Activated T-cell treated with anti-CD3 and anti-CD28 coated beads, Interleukin-2, amount 50 U/mL, for 24 hours (primary cell): Measurements from ENCODE around the gene PAPPA2.
"Not testable (repeated sequence)": the region's sequence is repeated elsewhere in the genome, so short reads cannot be mapped to it uniquely, and the experiment has no call there.

Experiments used
- DNase-seq: peaks from one replicate; pipeline ENCODE4 v3.0.0-alpha.2; 2020
- H3K27ac Mint-ChIP-seq: 2 replicates; pipeline ENCODE4 v1.8.0; 2020; ENCODE audit warnings: mild to moderate bottlenecking, mixed read lengths
- H3K27me3 Mint-ChIP-seq: 2 replicates; pipeline ENCODE4 v1.8.0; 2020; ENCODE audit warnings: mixed read lengths
- H3K36me3 Mint-ChIP-seq: 2 replicates; pipeline ENCODE4 v1.8.0; 2020; ENCODE audit warnings: low read depth, mixed read lengths
- H3K4me1 Mint-ChIP-seq: 2 replicates; pipeline ENCODE4 v1.8.0; 2020; ENCODE audit warnings: low read depth, mixed read lengths
- H3K4me3 Mint-ChIP-seq: 2 replicates; pipeline ENCODE4 v1.8.0; 2020; ENCODE audit warnings: mild to moderate bottlenecking, moderate library complexity, mixed read lengths
- H3K9me3 Mint-ChIP-seq: 2 replicates; pipeline ENCODE4 v1.8.0; 2020; ENCODE audit warnings: mixed read lengths

The PAPPA2 gene

GRCh38 chr1:176552217-176552991 lies 89.4 kb downstream of the PAPPA2 start:
- H3K9me3 Mint-ChIP-seq = no peaks in the 10 kb centered on the region
- H3K27ac Mint-ChIP-seq = no peak overlapping the region
- no peak for DNase-seq
- peaks cover 35% of the 10 kb centered on the region for H3K27me3 Mint-ChIP-seq
- no peaks in the 10 kb centered on the region for H3K36me3 Mint-ChIP-seq
- H3K4me3 Mint-ChIP-seq = no peak overlapping the region
- H3K4me1 Mint-ChIP-seq = no peaks in the 10 kb centered on the region

- no peaks in the 10 kb centered on the region for H3K4me1 Mint-ChIP-seq
- H3K27me3 Mint-ChIP-seq = peaks cover 35% of the 10 kb centered on the region
- no peak overlapping the region for H3K27ac Mint-ChIP-seq
These were observed 90.0 kb downstream of the PAPPA2 start for GRCh38 chr1:176552999-176553398.

GRCh38 chr1:176556288-176556687 lies 93.3 kb downstream of the PAPPA2 start:
- Mint-ChIP-seq H3K9me3 (no peaks in the 10 kb centered on the region), H3K36me3 (no peaks in the 10 kb centered on the region), H3K27ac (no peak overlapping the region), H3K4me1 (no peaks in the 10 kb centered on the region), H3K27me3 (peaks cover 31% of the 10 kb centered on the region), H3K4me3 (no peak overlapping the region)
- DNase-seq = no peak

More at GRCh38 chr1:176552999-176553398, 90.0 kb downstream of the PAPPA2 start:
- Mint-ChIP-seq H3K4me3 (no peak overlapping the region), H3K36me3 (no peaks in the 10 kb centered on the region), H3K9me3 (no peaks in the 10 kb centered on the region)
- no peak for DNase-seq

GRCh38 chr1:176557543-176558258 lies 94.7 kb downstream of the PAPPA2 start:
- peaks cover 19% of the 10 kb centered on the region for H3K27me3 Mint-ChIP-seq
- H3K9me3 Mint-ChIP-seq = no peaks in the 10 kb centered on the region
- H3K4me3 Mint-ChIP-seq = no peak overlapping the region
- H3K36me3 Mint-ChIP-seq = no peaks in the 10 kb centered on the region
- no peak for DNase-seq
- H3K4me1 Mint-ChIP-seq = no peaks in the 10 kb centered on the region
- H3K27ac Mint-ChIP-seq = no peak overlapping the region

- no peak overlapping the region for H3K4me3 Mint-ChIP-seq
- DNase-seq = no peak
- no peak overlapping the region for H3K27ac Mint-ChIP-seq
- no peaks in the 10 kb centered on the region for H3K36me3 Mint-ChIP-seq
- peaks cover 13% of the 10 kb centered on the region for H3K27me3 Mint-ChIP-seq
- H3K4me1 Mint-ChIP-seq = no peaks in the 10 kb centered on the region
- H3K9me3 Mint-ChIP-seq = no peaks in the 10 kb centered on the region
These were observed 95.6 kb downstream of the PAPPA2 start for GRCh38 chr1:176558561-176558960.

- peaks cover 8% of the 10 kb centered on the region for H3K27me3 Mint-ChIP-seq
- H3K27ac Mint-ChIP-seq = no peak overlapping the region
- no peaks in the 10 kb centered on the region for H3K4me1 Mint-ChIP-seq
- H3K4me3 Mint-ChIP-seq = no peak overlapping the region
- no peaks in the 10 kb centered on the region for H3K36me3 Mint-ChIP-seq
- no peaks in the 10 kb centered on the region for H3K9me3 Mint-ChIP-seq
- no peak for DNase-seq
These were observed 96.5 kb downstream of the PAPPA2 start for GRCh38 chr1:176559474-176559873.

GRCh38 chr1:176559878-176560277 lies 96.9 kb downstream of the PAPPA2 start:
- Mint-ChIP-seq H3K4me1 (no peaks in the 10 kb centered on the region), H3K36me3 (no peaks in the 10 kb centered on the region), H3K4me3 (no peak overlapping the region), H3K27ac (no peak overlapping the region), H3K9me3 (no peaks in the 10 kb centered on the region), H3K27me3 (peaks cover 4% of the 10 kb centered on the region)
- no peak for DNase-seq

GRCh38 chr1:176560681-176561080 lies 97.7 kb downstream of the PAPPA2 start:
- Mint-ChIP-seq H3K9me3 (no peaks in the 10 kb centered on the region), H3K4me1 (no peaks in the 10 kb centered on the region), H3K27ac (no peak overlapping the region), H3K4me3 (no peak overlapping the region), H3K36me3 (no peaks in the 10 kb centered on the region), H3K27me3 (no peaks in the 10 kb centered on the region)
- DNase-seq = no peak

GRCh38 chr1:176561761-176562160 lies 98.8 kb downstream of the PAPPA2 start:
- H3K4me1 Mint-ChIP-seq, H3K27me3 Mint-ChIP-seq, H3K9me3 Mint-ChIP-seq, H3K4me3 Mint-ChIP-seq, H3K36me3 Mint-ChIP-seq, H3K27ac Mint-ChIP-seq, DNase-seq: not testable (repeated sequence)

- Mint-ChIP-seq H3K27ac (no peak overlapping the region), H3K4me1 (no peaks in the 10 kb centered on the region), H3K9me3 (peaks cover 3% of the 10 kb centered on the region)
These were observed 103.3 kb downstream of the PAPPA2 start for GRCh38 chr1:176566004-176566975.

GRCh38 chr1:176567190-176567794 lies 104.3 kb downstream of the PAPPA2 start:
- Mint-ChIP-seq H3K4me1 (no peaks in the 10 kb centered on the region), H3K27ac (no peak overlapping the region), H3K36me3 (no peaks in the 10 kb centered on the region), H3K9me3 (peaks cover 3% of the 10 kb centered on the region), H3K4me3 (no peak overlapping the region), H3K27me3 (no peaks in the 10 kb centered on the region)
- DNase-seq = no peak

More at GRCh38 chr1:176566004-176566975, 103.3 kb downstream of the PAPPA2 start:
- DNase-seq = no peak
- no peaks in the 10 kb centered on the region for H3K36me3 Mint-ChIP-seq
- H3K4me3 Mint-ChIP-seq = no peak overlapping the region
- no peaks in the 10 kb centered on the region for H3K27me3 Mint-ChIP-seq

GRCh38 chr1:176568185-176568584 lies 105.2 kb downstream of the PAPPA2 start:
- Mint-ChIP-seq H3K27me3 (no peaks in the 10 kb centered on the region), H3K4me1 (no peaks in the 10 kb centered on the region), H3K9me3 (peaks cover 3% of the 10 kb centered on the region)

GRCh38 chr1:176574756-176575155 lies 111.8 kb downstream of the PAPPA2 start:
- H3K27me3 Mint-ChIP-seq = peaks cover 2% of the 10 kb centered on the region
- no peaks in the 10 kb centered on the region for H3K36me3 Mint-ChIP-seq
- H3K27ac Mint-ChIP-seq = no peak overlapping the region
- DNase-seq = no peak
- no peak overlapping the region for H3K4me3 Mint-ChIP-seq
- no peaks in the 10 kb centered on the region for H3K9me3 Mint-ChIP-seq
- H3K4me1 Mint-ChIP-seq = no peaks in the 10 kb centered on the region

More at GRCh38 chr1:176568185-176568584, 105.2 kb downstream of the PAPPA2 start:
- no peak overlapping the region for H3K4me3 Mint-ChIP-seq
- H3K36me3 Mint-ChIP-seq = no peaks in the 10 kb centered on the region
- no peak overlapping the region for H3K27ac Mint-ChIP-seq
- no peak for DNase-seq

GRCh38 chr1:176575991-176576390 lies 113.0 kb downstream of the PAPPA2 start:
- Mint-ChIP-seq H3K4me3 (no peak overlapping the region), H3K9me3 (no peaks in the 10 kb centered on the region), H3K36me3 (no peaks in the 10 kb centered on the region), H3K4me1 (no peaks in the 10 kb centered on the region), H3K27ac (no peak overlapping the region), H3K27me3 (peaks cover 2% of the 10 kb centered on the region)
- no peak for DNase-seq
